ENCODE results near the gene EDIL3.

Gene EDIL3

DNA sequence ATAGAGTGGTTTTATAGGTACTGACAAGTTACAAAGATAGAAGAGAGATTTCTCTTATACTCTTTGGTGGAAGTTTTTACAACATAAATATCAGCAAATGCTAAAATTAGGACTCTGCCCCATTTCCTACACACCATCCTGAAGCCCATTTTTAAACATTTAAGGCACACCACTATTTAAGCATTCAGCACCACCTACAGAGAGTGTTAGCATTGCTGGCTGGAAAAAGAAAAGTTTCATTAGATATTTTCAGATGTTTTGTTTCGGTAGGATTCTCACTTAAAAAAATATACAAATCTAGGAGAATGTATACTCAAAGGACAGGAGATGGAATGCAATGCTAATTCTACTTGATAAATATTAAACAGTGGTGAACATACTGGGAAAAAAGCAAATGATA is 471.1 kb downstream of the EDIL3 start:
- no peak overlapping the region for H3K23ac ChIP-seq (ENCODE audit: low read length in 2 of 2)
- no peak overlapping the region for H2AFZ ChIP-seq (ENCODE audit: low read depth, low read length)
- no peak overlapping the region for H3K27ac ChIP-seq (ENCODE audit: low read length, poor library complexity, severe bottlenecking)
- no peak overlapping the region for H2BK15ac ChIP-seq (ENCODE audit: low read depth, poor library complexity, severe bottlenecking)
- no peak overlapping the region for H3K4me3 ChIP-seq (ENCODE audit: insufficient read depth in 1 of 2, low read depth in 1 of 2, low read length in 2 of 2)
- H3K4me2 ChIP-seq (ENCODE audit: low read length, poor library complexity, severe bottlenecking) = no peak overlapping the region
- no peak overlapping the region for H3K18ac ChIP-seq (ENCODE audit: low read depth in 1 of 2, low read length in 2 of 2)
- no peak overlapping the region for H2BK120ac ChIP-seq (ENCODE audit: low read depth, low read length)
- no peak overlapping the region for H3K9ac ChIP-seq (ENCODE audit: low read length)
- H3K36me3 ChIP-seq (ENCODE audit: control insufficient read depth in 1 of 2, insufficient read depth in 2 of 2, low read depth in 1 of 2, low read length in 2 of 2) = no peaks in the 10 kb centered on the region
- H3K27me3 ChIP-seq (ENCODE audit: control insufficient read depth in 1 of 2, insufficient read depth in 1 of 2, low read length in 2 of 2) = no peaks in the 10 kb centered on the region
- H4K91ac ChIP-seq (ENCODE audit: low read length) = no peak overlapping the region
- 40% methylated on average over 1 of the region's 1 CpG for WGBS
- no peak for DNase-seq
- H3K79me1 ChIP-seq (replicated peaks; ENCODE audit: low read length, poor library complexity, severe bottlenecking) = no peaks in the 10 kb centered on the region
- H3K9me3 ChIP-seq (ENCODE audit: control insufficient read depth, low read length) = no peaks in the 10 kb centered on the region
- no peak overlapping the region for H3K4ac ChIP-seq (ENCODE audit: low read depth in 1 of 2, low read length in 2 of 2)
- H2AK5ac ChIP-seq (ENCODE audit: low read length, severe bottlenecking) = no peak overlapping the region
- H4K8ac ChIP-seq (ENCODE audit: low read length) = no peak overlapping the region
- H2BK5ac ChIP-seq (ENCODE audit: low read depth, low read length, poor library complexity, severe bottlenecking) = no peak overlapping the region
- no peaks in the 10 kb centered on the region for H3K4me1 ChIP-seq (ENCODE audit: control insufficient read depth, insufficient read depth, low read depth, low read length)
- H3K14ac ChIP-seq (ENCODE audit: low read length in 2 of 2) = no peak overlapping the region
- H2BK12ac ChIP-seq (ENCODE audit: low read length in 2 of 2) = no peak overlapping the region

GRCh38 chr5:83911367-83911919 is 473.2 kb downstream of the EDIL3 start:
- Histone ChIP-seq H3K9ac (ENCODE audit: low read length) (no peak overlapping the region), H3K27me3 (ENCODE audit: control insufficient read depth in 1 of 2, insufficient read depth in 1 of 2, low read length in 2 of 2) (no peaks in the 10 kb centered on the region), H2BK15ac (ENCODE audit: low read depth, poor library complexity, severe bottlenecking) (no peak overlapping the region), H3K4me2 (ENCODE audit: low read length, poor library complexity, severe bottlenecking) (no peak overlapping the region), H3K79me1 (replicated peaks; ENCODE audit: low read length, poor library complexity, severe bottlenecking) (no peaks in the 10 kb centered on the region), H4K8ac (ENCODE audit: low read length) (no peak overlapping the region), H3K14ac (ENCODE audit: low read length in 2 of 2) (no peak overlapping the region), H3K4ac (ENCODE audit: low read depth in 1 of 2, low read length in 2 of 2) (no peak overlapping the region), H4K91ac (ENCODE audit: low read length) (no peak overlapping the region), H3K27ac (ENCODE audit: low read length, poor library complexity, severe bottlenecking) (no peak overlapping the region), H3K4me1 (ENCODE audit: control insufficient read depth, insufficient read depth, low read depth, low read length) (no peaks in the 10 kb centered on the region), H3K4me3 (ENCODE audit: insufficient read depth in 1 of 2, low read depth in 1 of 2, low read length in 2 of 2) (no peak overlapping the region), H2BK12ac (ENCODE audit: low read length in 2 of 2) (no peak overlapping the region), H2AFZ (ENCODE audit: low read depth, low read length) (no peak overlapping the region), H2BK5ac (ENCODE audit: low read depth, low read length, poor library complexity, severe bottlenecking) (no peak overlapping the region), H3K23ac (ENCODE audit: low read length in 2 of 2) (no peak overlapping the region), H3K18ac (ENCODE audit: low read depth in 1 of 2, low read length in 2 of 2) (no peak overlapping the region), H2AK5ac (ENCODE audit: low read length, severe bottlenecking) (no peak overlapping the region), H3K36me3 (ENCODE audit: control insufficient read depth in 1 of 2, insufficient read depth in 2 of 2, low read depth in 1 of 2, low read length in 2 of 2) (no peaks in the 10 kb centered on the region), H3K9me3 (ENCODE audit: control insufficient read depth, low read length) (no peaks in the 10 kb centered on the region), H2BK120ac (ENCODE audit: low read depth, low read length) (no peak overlapping the region)
- no CpG with 5 or more reads among the region's 2 CpGs for WGBS
- DNase-seq = no peak

- Histone ChIP-seq H3K36me3 (ENCODE audit: control insufficient read depth in 1 of 2, insufficient read depth in 2 of 2, low read depth in 1 of 2, low read length in 2 of 2) (no peaks in the 10 kb centered on the region), H3K79me1 (replicated peaks; ENCODE audit: low read length, poor library complexity, severe bottlenecking) (no peaks in the 10 kb centered on the region), H2BK5ac (ENCODE audit: low read depth, low read length, poor library complexity, severe bottlenecking) (no peak overlapping the region), H4K91ac (ENCODE audit: low read length) (no peak overlapping the region), H3K4me3 (ENCODE audit: insufficient read depth in 1 of 2, low read depth in 1 of 2, low read length in 2 of 2) (no peak overlapping the region), H3K4ac (ENCODE audit: low read depth in 1 of 2, low read length in 2 of 2) (no peak overlapping the region), H2AK5ac (ENCODE audit: low read length, severe bottlenecking) (no peak overlapping the region), H2BK15ac (ENCODE audit: low read depth, poor library complexity, severe bottlenecking) (no peak overlapping the region), H2AFZ (ENCODE audit: low read depth, low read length) (no peak overlapping the region), H3K14ac (ENCODE audit: low read length in 2 of 2) (no peak overlapping the region), H3K18ac (ENCODE audit: low read depth in 1 of 2, low read length in 2 of 2) (peak overlapping the region in 1 of 2 experiments; percentile 66), H4K8ac (ENCODE audit: low read length) (no peak overlapping the region), H3K9me3 (ENCODE audit: control insufficient read depth, low read length) (peaks cover under 1% of the 10 kb centered on the region), H3K27ac (ENCODE audit: low read length, poor library complexity, severe bottlenecking) (no peak overlapping the region), H3K4me1 (ENCODE audit: control insufficient read depth, insufficient read depth, low read depth, low read length) (no peaks in the 10 kb centered on the region), H3K9ac (ENCODE audit: low read length) (no peak overlapping the region), H3K4me2 (ENCODE audit: low read length, poor library complexity, severe bottlenecking) (no peak overlapping the region), H3K23ac (ENCODE audit: low read length in 2 of 2) (no peak overlapping the region), H3K27me3 (ENCODE audit: control insufficient read depth in 1 of 2, insufficient read depth in 1 of 2, low read length in 2 of 2) (no peaks in the 10 kb centered on the region), H2BK12ac (ENCODE audit: low read length in 2 of 2) (no peak overlapping the region), H2BK120ac (ENCODE audit: low read depth, low read length) (no peak overlapping the region)
- DNase-seq = peak; percentile 28
- WGBS = 43% methylated on average over 3 of the region's 3 CpGs
Measured at GRCh38 chr5:83900306-83900705, 484.4 kb downstream of the EDIL3 start.

DNA sequence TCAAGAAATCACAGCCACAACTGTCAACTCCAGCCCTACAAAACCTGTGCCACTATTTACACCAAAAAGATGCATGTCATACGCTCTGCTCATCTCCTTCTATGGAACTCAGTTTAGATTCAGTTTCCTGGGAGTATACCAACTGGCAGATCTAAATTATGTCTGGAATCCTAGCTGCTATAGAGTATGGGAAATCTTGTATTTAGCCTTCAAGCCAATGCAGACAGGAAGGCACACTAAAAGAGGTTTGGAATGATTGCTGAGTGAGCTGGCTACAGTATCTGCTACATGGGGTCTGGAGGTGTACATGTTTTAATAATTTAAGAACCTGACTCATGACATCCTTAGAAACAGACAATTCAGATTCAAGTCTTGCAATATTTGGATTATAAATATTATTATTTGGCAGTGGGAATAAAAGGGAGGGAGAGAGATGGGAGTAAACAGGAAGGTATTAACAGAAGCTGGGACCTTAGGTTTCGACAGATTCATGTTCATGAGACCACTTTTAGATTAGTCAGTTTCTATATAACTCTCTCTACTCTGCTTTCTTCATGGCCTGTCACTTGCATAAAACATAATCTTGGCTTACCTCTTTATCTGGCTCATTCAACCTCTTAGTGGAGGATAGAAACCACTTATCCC is 485.2 kb downstream of the EDIL3 start:
- Histone ChIP-seq H3K79me1 (replicated peaks; ENCODE audit: low read length, poor library complexity, severe bottlenecking) (no peaks in the 10 kb centered on the region), H2AK5ac (ENCODE audit: low read length, severe bottlenecking) (no peak overlapping the region), H3K36me3 (ENCODE audit: control insufficient read depth in 1 of 2, insufficient read depth in 2 of 2, low read depth in 1 of 2, low read length in 2 of 2) (no peaks in the 10 kb centered on the region), H2BK120ac (ENCODE audit: low read depth, low read length) (no peak overlapping the region), H3K14ac (ENCODE audit: low read length in 2 of 2) (no peak overlapping the region), H4K91ac (ENCODE audit: low read length) (no peak overlapping the region), H4K8ac (ENCODE audit: low read length) (no peak overlapping the region), H2BK15ac (ENCODE audit: low read depth, poor library complexity, severe bottlenecking) (no peak overlapping the region), H3K9me3 (ENCODE audit: control insufficient read depth, low read length) (no peaks in the 10 kb centered on the region), H2AFZ (ENCODE audit: low read depth, low read length) (no peak overlapping the region), H2BK12ac (ENCODE audit: low read length in 2 of 2) (no peak overlapping the region), H3K27me3 (ENCODE audit: control insufficient read depth in 1 of 2, insufficient read depth in 1 of 2, low read length in 2 of 2) (no peaks in the 10 kb centered on the region), H3K23ac (ENCODE audit: low read length in 2 of 2) (no peak overlapping the region), H2BK5ac (ENCODE audit: low read depth, low read length, poor library complexity, severe bottlenecking) (no peak overlapping the region), H3K4me2 (ENCODE audit: low read length, poor library complexity, severe bottlenecking) (no peak overlapping the region), H3K18ac (ENCODE audit: low read depth in 1 of 2, low read length in 2 of 2) (no peak overlapping the region), H3K27ac (ENCODE audit: low read length, poor library complexity, severe bottlenecking) (no peak overlapping the region), H3K4me3 (ENCODE audit: insufficient read depth in 1 of 2, low read depth in 1 of 2, low read length in 2 of 2) (no peak overlapping the region), H3K4ac (ENCODE audit: low read depth in 1 of 2, low read length in 2 of 2) (no peak overlapping the region), H3K9ac (ENCODE audit: low read length) (no peak overlapping the region), H3K4me1 (ENCODE audit: control insufficient read depth, insufficient read depth, low read depth, low read length) (no peaks in the 10 kb centered on the region)
- 43% methylated on average over 1 of the region's 2 CpGs for WGBS
- DNase-seq = no peak
